Thyroid gland (tissue), 4 donors: ENCODE data around the gene PHF3.

ENCODE experiments used
- CTCF ChIP-seq, 6 experiments: fragments of 200-600 bp in 3 of 6; fragments of 450-650 bp in 3 of 6; sonication (generic) in 3 of 6; IDR thresholded peaks; one replicate each; pipeline ENCODE4 v1.5.1; 2016 to 2019; ENCODE audit warnings: antibody characterized with exemption in 6 of 6, mild to moderate bottlenecking in 2 of 6, inconsistent platforms in 1 of 6, moderate library complexity in 1 of 6
- POLR2A ChIP-seq, 2 donors: fragments of 450-650 bp; IDR thresholded peaks; one replicate each; pipeline ENCODE4 v1.6.1; 2017; ENCODE audit warnings: antibody characterized with exemption in 2 of 2, mild to moderate bottlenecking in 2 of 2, moderate library complexity in 1 of 2

- TF ChIP-seq CTCF (IDR thresholded peaks at IDR 0.05) (no peak), POLR2A (IDR thresholded peaks at IDR 0.05) (no peak)
Measured at GRCh38 chr6:63705707-63706106, 70.1 kb downstream of the PHF3 start.
